H1 (cell line): ENCODE data around the gene SETDB2. TPM values are rescaled to one million over a fixed set of nuclear protein-coding genes. Genes with fewer than 3 reads are reported as not detected.

Source experiments
- CTCF ChIA-PET: fragments of 300-600 bp; sonication (Branson Sonifier 250); formaldehyde crosslinking; loops from one replicate; lab custom pipeline; 2021; ENCODE audit not compliant: partially characterized antibody; lab: Charles Lee
- POLR2A ChIA-PET: fragments of 300-600 bp; sonication (Branson Sonifier 250); formaldehyde crosslinking; loops from one replicate; lab custom pipeline; 2021; ENCODE audit warnings: inconsistent platforms; ENCODE audit not compliant: partially characterized antibody; lab: Charles Lee
- DNase-seq, 2 experiments: peaks; one replicate each; pipeline versions ENCODE4 v3.0.0 to v3.0.0-alpha.2; 2010 to 2022; ENCODE audit warnings: low spot score in 2 of 2, low read depth in 1 of 2, mixed read lengths in 1 of 2
- FAIRE-seq: peaks from 2 replicates; lab custom pipeline; 2011; peaks lifted over from hg19 to GRCh38; lab: Jason Lieb, UNC
- H2AFZ ChIP-seq: 2 replicates; pipeline ENCODE4 v1.8.1; 2012; ENCODE audit warnings: low read length, inconsistent platforms
- H2AK5ac ChIP-seq: 2 replicates; pipeline ENCODE4 v1.6.1; 2013; ENCODE audit warnings: low read depth, low read length
- H2BK120ac ChIP-seq: replicated peaks from 2 replicates; pipeline ENCODE3; 2013; ENCODE audit warnings: low read depth, low read length, inconsistent platforms
- H2BK12ac ChIP-seq: 2 replicates; pipeline ENCODE4 v1.6.1; 2013; ENCODE audit warnings: low read depth, low read length
- H2BK15ac ChIP-seq: 2 replicates; pipeline ENCODE4 v1.6.1; 2013; ENCODE audit warnings: low read length
- H2BK20ac ChIP-seq: 2 replicates; pipeline ENCODE4 v1.6.1; 2013; ENCODE audit warnings: low read length
- H2BK5ac ChIP-seq: 2 replicates; pipeline ENCODE4 v1.6.1; 2013; ENCODE audit warnings: low read depth, low read length
- H3K14ac ChIP-seq: 2 replicates; pipeline ENCODE4 v1.6.1; 2013; ENCODE audit warnings: inconsistent platforms; ENCODE audit not compliant: insufficient read length
- H3K18ac ChIP-seq: 2 replicates; pipeline ENCODE4 v1.6.1; 2013; ENCODE audit warnings: low read length; ENCODE audit errors: extremely low read depth
- H3K23ac ChIP-seq: 2 replicates; pipeline ENCODE4 v1.6.1; 2013; ENCODE audit warnings: inconsistent platforms; ENCODE audit not compliant: insufficient read length
- H3K23me2 ChIP-seq: 2 replicates; pipeline ENCODE4 v1.6.1; 2013; ENCODE audit warnings: low read depth, low read length
- H3K27ac ChIP-seq: 2 replicates; pipeline ENCODE4 v1.6.1; 2011; ENCODE audit warnings: low read depth, low read length, inconsistent platforms
- H3K27me3 ChIP-seq, 4 experiments: replicated peaks in 1 of 4; 1 replicate in 1 of 4; 2 replicates in 3 of 4; pipeline versions ENCODE4 v1.6.1 to v1.8.1; 2011 to 2013; ENCODE audit warnings: low read length in 3 of 4, mild to moderate bottlenecking in 3 of 4, inconsistent platforms in 2 of 4, mixed read lengths in 2 of 4, moderate library complexity in 1 of 4; ENCODE audit not compliant: control insufficient read depth in 3 of 4, insufficient read depth in 3 of 4; ENCODE audit errors: extremely low read depth in 1 of 4
- H3K36me3 ChIP-seq, 4 experiments: 2 replicates each; pipeline versions ENCODE4 v1.6.1 to v1.8.1; 2011 to 2013; ENCODE audit warnings: mild to moderate bottlenecking in 4 of 4, low read length in 3 of 4, moderate library complexity in 2 of 4, control low read depth in 1 of 4, inconsistent platforms in 1 of 4; ENCODE audit not compliant: insufficient read depth in 4 of 4, control insufficient read depth in 2 of 4
- H3K4ac ChIP-seq: replicated peaks from 2 replicates; pipeline ENCODE3; 2013; ENCODE audit warnings: low read length, low read depth, mixed read lengths, inconsistent platforms; ENCODE audit not compliant: insufficient read length
- H3K4me1 ChIP-seq, 4 experiments: replicated peaks in 1 of 4; 1 replicate in 1 of 4; 2 replicates in 3 of 4; pipeline versions ENCODE4 v1.6.1 to v1.8.1; 2011 to 2013; ENCODE audit warnings: low read length in 3 of 4, inconsistent platforms in 2 of 4, mixed read lengths in 1 of 4; ENCODE audit not compliant: insufficient read depth in 4 of 4, control insufficient read depth in 3 of 4
- H3K4me2 ChIP-seq, 2 experiments: 2 replicates each; pipeline versions ENCODE4 v1.6.1 to v1.8.1; 2011 to 2013; ENCODE audit warnings: low read depth in 2 of 2, low read length in 2 of 2, control low read depth in 1 of 2, inconsistent platforms in 1 of 2, mild to moderate bottlenecking in 1 of 2; ENCODE audit not compliant: insufficient read depth in 1 of 2
- H3K4me3 ChIP-seq, 4 experiments: fragments of 200-600, 300-600 bp in 1 of 4; sonication (generic), shearing (Covaris generic), sonication (Bioruptor Twin) in 1 of 4; 2 replicates each; pipeline versions ENCODE4 v1.5.1 to v1.8.1; 2011 to 2016; ENCODE audit warnings: low read length in 4 of 4, low read depth in 3 of 4, control low read depth in 2 of 4, inconsistent platforms in 2 of 4, mild to moderate bottlenecking in 2 of 4, mixed read lengths in 1 of 4, moderate library complexity in 1 of 4; ENCODE audit not compliant: insufficient read depth in 2 of 4; ENCODE audit errors: extremely low read depth in 1 of 4
- H3K56ac ChIP-seq: replicated peaks from 2 replicates; pipeline ENCODE3; 2013; ENCODE audit warnings: low read depth, mild to moderate bottlenecking, mixed read lengths, low read length, inconsistent platforms; ENCODE audit not compliant: insufficient read length
- H3K79me1 ChIP-seq: 2 replicates; pipeline ENCODE4 v1.6.1; 2013; ENCODE audit warnings: low read depth, low read length, control low read depth
- H3K79me2 ChIP-seq, 2 experiments: 2 replicates each; pipeline versions ENCODE4 v1.6.1 to v1.8.1; 2012 to 2013; ENCODE audit warnings: low read length in 2 of 2, mild to moderate bottlenecking in 2 of 2, inconsistent platforms in 1 of 2; ENCODE audit not compliant: insufficient read depth in 2 of 2, control insufficient read depth in 1 of 2
- H3K9ac ChIP-seq, 4 experiments: replicated peaks in 1 of 4; 1 replicate in 1 of 4; 2 replicates in 3 of 4; pipeline versions ENCODE4 v1.6.1 to v1.8.1; 2011 to 2013; ENCODE audit warnings: low read depth in 3 of 4, low read length in 3 of 4, control low read depth in 2 of 4, mild to moderate bottlenecking in 2 of 4, moderate library complexity in 2 of 4, inconsistent platforms in 1 of 4; ENCODE audit errors: extremely low read depth in 1 of 4
- H3K9me3 ChIP-seq, 2 experiments: 2 replicates each; pipeline versions ENCODE4 v1.6.1 to v1.8.1; 2012 to 2013; ENCODE audit warnings: mild to moderate bottlenecking in 2 of 2, moderate library complexity in 2 of 2, control low read depth in 1 of 2, inconsistent platforms in 1 of 2, low read depth in 1 of 2, low read length in 1 of 2, mixed read lengths in 1 of 2; ENCODE audit not compliant: insufficient read depth in 2 of 2
- H4K20me1 ChIP-seq, 2 experiments: replicated peaks in 1 of 2; 2 replicates each; pipeline versions ENCODE3 to v1.8.1; 2011 to 2013; ENCODE audit warnings: inconsistent platforms in 2 of 2, low read length in 2 of 2, mild to moderate bottlenecking in 1 of 2; ENCODE audit not compliant: insufficient read depth in 2 of 2, control insufficient read depth in 1 of 2
- H4K5ac ChIP-seq: 2 replicates; pipeline ENCODE4 v1.6.1; 2013; ENCODE audit warnings: low read length, low read depth, mixed read lengths, inconsistent platforms; ENCODE audit not compliant: insufficient read length
- H4K8ac ChIP-seq: 2 replicates; pipeline ENCODE4 v1.8.0; 2013; ENCODE audit warnings: mild to moderate bottlenecking, moderate library complexity, low read length, inconsistent platforms; ENCODE audit not compliant: insufficient read depth; ENCODE audit errors: extremely low read depth
- H4K91ac ChIP-seq: replicated peaks from 2 replicates; pipeline ENCODE3; 2013; ENCODE audit warnings: low read length, mixed read lengths, inconsistent platforms; ENCODE audit not compliant: insufficient read length
- BRCA1 ChIP-seq: IDR thresholded peaks from 2 replicates; pipeline ENCODE4 v1.6.1; 2012; ENCODE audit warnings: low read depth, low read length, improper control_type of control experiment
- CBX8 ChIP-seq: fragments of 300-800, 300-1000 bp; sonication (generic); IDR thresholded peaks from 2 replicates; pipeline ENCODE4 v1.7.1; 2016; ENCODE audit warnings: low read depth, low read length, borderline replicate concordance
- CREB1 ChIP-seq: IDR thresholded peaks from 2 replicates; pipeline ENCODE4 v1.6.1; 2012; ENCODE audit warnings: inconsistent platforms
- HDAC2 ChIP-seq, 2 experiments: fragments of 300-600 bp in 1 of 2; sonication (generic) in 1 of 2; IDR thresholded peaks; 2 replicates each; pipeline ENCODE4 v1.6.1; 2011 to 2012; ENCODE audit warnings: low read depth in 2 of 2, low read length in 2 of 2, mild to moderate bottlenecking in 2 of 2, moderate library complexity in 2 of 2, borderline replicate concordance in 1 of 2, inconsistent platforms in 1 of 2
- POLR2A ChIP-seq, 2 experiments: IDR thresholded peaks; 1 replicate in 1 of 2; 2 replicates in 1 of 2; pipeline ENCODE4 v1.6.1; 2011; ENCODE audit warnings: low read depth in 2 of 2, low read length in 2 of 2, mild to moderate bottlenecking in 2 of 2; ENCODE audit errors: control extremely low read depth in 1 of 2
- POLR2AphosphoS5 ChIP-seq: IDR thresholded peaks from 2 replicates; pipeline ENCODE4 v1.6.1; 2011; ENCODE audit warnings: low read depth, low read length
- RNF2 ChIP-seq: fragments of 200-900, 300-1000 bp; sonication (generic); IDR thresholded peaks from 2 replicates; pipeline ENCODE4 v1.7.1; 2016; ENCODE audit warnings: borderline replicate concordance, low read depth, mild to moderate bottlenecking, antibody characterized with exemption, low read length; ENCODE audit not compliant: poor library complexity, severe bottlenecking; ENCODE audit errors: missing control alignments
- RXRA ChIP-seq: IDR thresholded peaks from 2 replicates; pipeline ENCODE4 v1.6.1; 2011; ENCODE audit warnings: low read depth, mild to moderate bottlenecking, low read length, moderate library complexity; ENCODE audit not compliant: insufficient read depth
- TCF12 ChIP-seq: IDR thresholded peaks from 2 replicates; pipeline ENCODE4 v1.6.1; 2011; ENCODE audit warnings: low read depth, mild to moderate bottlenecking, low read length
- WGBS, 2 experiments: shearing (Covaris generic) in 1 of 2; methylation state at CpG; one replicate each; pipeline versions ENCODE4 v1.1.6 to v1.1.7; 2013 to 2015; ENCODE audit warnings: low lambda C conversion rate in 2 of 2, mixed read lengths in 2 of 2, inconsistent platforms in 1 of 2, low coverage in 1 of 2, missing lambda C conversion rate in 1 of 2; ENCODE audit not compliant: insufficient replicate concordance in 2 of 2, insufficient coverage in 1 of 2, insufficient read length in 1 of 2; ENCODE audit errors: extremely low coverage in 1 of 2, missing lambda C conversion rate in 1 of 2; 5-methylcytosine and 5-hydroxymethylcytosine counted together
- polyA plus RNA-seq, 7 experiments: library from polyadenylated mRNA; depleted of rRNA in 3 of 7; stranded (reverse) in 5 of 7; unstranded in 2 of 7; fragments of >200 nt in 5 of 7; fragments of 200-250 nt in 2 of 7; gene quantifications; 1 replicate in 5 of 7; 2 replicates in 1 of 7; 4 replicates in 1 of 7; pipeline versions ENCODE4 v1.2.1 to v1.2.3, GENCODE V29; 2011 to 2013; ENCODE audit warnings: missing spikeins in 2 of 7, mixed read lengths in 2 of 7
- total RNA-seq: library from RNA; stranded (reverse); fragmentation: NEBNext Ultra II Directional; extraction: Animal tissue kit (Norgen Biotek cat#: 25700); gene quantifications from 2 replicates; pipeline ENCODE4 v1.2.1, GENCODE V29; 2021

Gene SETDB2
- total and polyA plus RNA-seq, 2 of the 8 experiments (the other 6 are each of a cell fraction or from before 2014, with no cell fraction given): 1.2 to 6.1 TPM

DNA sequence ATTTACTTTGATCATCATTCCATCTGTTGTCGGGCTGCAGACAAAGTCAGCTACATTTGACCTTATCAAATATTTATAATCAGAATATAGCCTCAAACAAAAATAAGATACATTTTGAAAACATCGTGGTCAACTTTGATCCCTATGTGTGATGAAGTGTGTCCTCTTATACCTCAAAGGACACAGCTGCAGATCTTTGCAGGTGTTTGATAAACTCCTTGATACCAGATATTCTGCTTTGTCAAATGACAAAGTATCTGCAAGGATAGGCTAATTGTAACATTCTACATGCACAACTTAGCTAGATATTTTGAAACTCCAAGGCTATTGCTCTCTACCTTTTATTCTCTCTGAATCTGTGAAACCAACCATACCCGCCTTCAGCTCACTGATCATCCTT, 95.7 kb downstream of the SETDB2 start:
- no peak overlapping the region for H3K14ac ChIP-seq
- no peak overlapping the region for H3K23ac ChIP-seq
- ChIA-PET POLR2A (interaction anchor here (0.6 to 1.6 kb wide), 2 partner anchors 10 to 18 kb away, joined by 3 to 5 read pairs; no protein-coding TSS in a partner anchor), CTCF (interaction anchor here (1.0 to 1.6 kb wide), 5 partner anchors 10 to 119 kb away, joined by 4 to 6 read pairs (median 4); no protein-coding TSS in a partner anchor)
- H4K5ac ChIP-seq: no peak overlapping the region
- no peak overlapping the region for H2BK15ac ChIP-seq
- no peak overlapping the region for H3K27ac ChIP-seq
- no peak overlapping the region for H2BK20ac ChIP-seq
- H3K4me3 ChIP-seq: no peak overlapping the region
- no peak overlapping the region for H4K8ac ChIP-seq
- no peaks in the 10 kb centered on the region for H3K4me1 ChIP-seq
- H3K9me3 ChIP-seq: no peaks in the 10 kb centered on the region
- no peak overlapping the region for H2BK120ac ChIP-seq
- no peak overlapping the region for H4K91ac ChIP-seq
- no peaks in the 10 kb centered on the region for H3K79me2 ChIP-seq
- no peak overlapping the region for H3K56ac ChIP-seq
- H3K18ac ChIP-seq: no peak overlapping the region
- H3K4me2 ChIP-seq: no peak overlapping the region
- no peaks in the 10 kb centered on the region for H3K79me1 ChIP-seq
- H4K20me1 ChIP-seq: no peaks in the 10 kb centered on the region
- H3K36me3 ChIP-seq: peaks cover 3 to 35% (median 11%) of the 10 kb centered on the region in 4 experiments; a peak in 5 of 8 replicates
- no peak overlapping the region for H2AK5ac ChIP-seq
- no peak overlapping the region for H2AFZ ChIP-seq
- no peak overlapping the region for H3K4ac ChIP-seq
- H2BK5ac ChIP-seq: no peak overlapping the region
- H3K9ac ChIP-seq: no peak overlapping the region
- 90% methylated on average over 3 of the region's 3 CpGs; no CpG with 5 or more reads in 1 of the 2 experiments for WGBS, 2 experiments
- H3K23me2 ChIP-seq: no peaks in the 10 kb centered on the region
- TF ChIP-seq RNF2 (no peak), POLR2AphosphoS5 (no peak), TCF12 (no peak), CBX8 (no peak), POLR2A (IDR thresholded peaks at IDR 0.05; ENCODE audit: control extremely low read depth in 1 of 2, low read depth in 2 of 2, low read length in 2 of 2) (no peak), RXRA (no peak), HDAC2 (IDR thresholded peaks at IDR 0.05; ENCODE audit: borderline replicate concordance in 1 of 2, low read depth in 2 of 2, low read length in 2 of 2) (no peak), CREB1 (no peak), BRCA1 (no peak)
- H3K27me3 ChIP-seq: no peaks in the 10 kb centered on the region
- no peak for FAIRE-seq
- DNase-seq: no peak
- no peak overlapping the region for H2BK12ac ChIP-seq
